HTERT RPE-1 (cell line): ENCODE results near the gene LRP4.

ENCODE experiments used
- in situ Hi-C: fragments of 300-500 bp; cut with MboI; formaldehyde crosslinking; loops from 4 replicates; pipeline ENCODE4 v1.14.3; 2020; ENCODE audit warnings: low sequenced_read_pairs

Gene LRP4

GRCh38 chr11:46850829-46851380 lies 67.4 kb downstream of the LRP4 start:
- in situ Hi-C loops, result no loop called here

GRCh38 chr11:46849631-46850030 lies 68.7 kb downstream of the LRP4 start:
- in situ Hi-C loops, result no loop called here

- in situ Hi-C loops, result no loop called here
These were observed 71.9 kb downstream of the LRP4 start for GRCh38 chr11:46846510-46846830.

- in situ Hi-C loops, result no loop called here
These were observed 72.4 kb downstream of the LRP4 start, which contains the start of gene CKAP5 for GRCh38 chr11:46845740-46846509. TSS of gene CKAP5 (minus strand) at chr11:46846280. CDS start at chr11:46821231, 25,049 bp downstream.

- in situ Hi-C loops, result no loop called here
These were observed 73.0 kb downstream of the LRP4 start for GRCh38 chr11:46845440-46845739.

GRCh38 chr11:46840116-46840515 lies 78.2 kb downstream of the LRP4 start:
- in situ Hi-C loops, result no loop called here

GRCh38 chr11:46838501-46838900 lies 79.8 kb downstream of the LRP4 start:
- in situ Hi-C loops, result no loop called here

GRCh38 chr11:46837860-46838259 lies 80.5 kb downstream of the LRP4 start:
- in situ Hi-C loops, result no loop called here

- in situ Hi-C loops, result no loop called here
These were observed 81.5 kb downstream of the LRP4 start for GRCh38 chr11:46836870-46837269.

GRCh38 chr11:46836431-46836830 lies 81.9 kb downstream of the LRP4 start:
- in situ Hi-C loops, result no loop called here

GRCh38 chr11:46835897-46836296 lies 82.5 kb downstream of the LRP4 start:
- in situ Hi-C loops, result no loop called here

- in situ Hi-C loops, result no loop called here
These were observed 83.5 kb downstream of the LRP4 start for GRCh38 chr11:46834821-46835220.

GRCh38 chr11:46832511-46833214 lies 85.7 kb downstream of the LRP4 start:
- in situ Hi-C loops, result no loop called here

GRCh38 chr11:46827995-46828394 lies 90.4 kb downstream of the LRP4 start:
- in situ Hi-C loops, result no loop called here

- in situ Hi-C loops, result no loop called here
These were observed 91.9 kb downstream of the LRP4 start for GRCh38 chr11:46826310-46827044.

GRCh38 chr11:46808799-46809431 lies 109.4 kb downstream of the LRP4 start:
- in situ Hi-C loops, result no loop called here
